ENCODE results near the gene TANC1. TPM values are rescaled to one million over a fixed set of nuclear protein-coding genes. Genes with fewer than 3 reads are reported as not detected.

The TANC1 gene
- total RNA-seq, 1 experiment from 2014 or later, result 7.8 TPM

DNA sequence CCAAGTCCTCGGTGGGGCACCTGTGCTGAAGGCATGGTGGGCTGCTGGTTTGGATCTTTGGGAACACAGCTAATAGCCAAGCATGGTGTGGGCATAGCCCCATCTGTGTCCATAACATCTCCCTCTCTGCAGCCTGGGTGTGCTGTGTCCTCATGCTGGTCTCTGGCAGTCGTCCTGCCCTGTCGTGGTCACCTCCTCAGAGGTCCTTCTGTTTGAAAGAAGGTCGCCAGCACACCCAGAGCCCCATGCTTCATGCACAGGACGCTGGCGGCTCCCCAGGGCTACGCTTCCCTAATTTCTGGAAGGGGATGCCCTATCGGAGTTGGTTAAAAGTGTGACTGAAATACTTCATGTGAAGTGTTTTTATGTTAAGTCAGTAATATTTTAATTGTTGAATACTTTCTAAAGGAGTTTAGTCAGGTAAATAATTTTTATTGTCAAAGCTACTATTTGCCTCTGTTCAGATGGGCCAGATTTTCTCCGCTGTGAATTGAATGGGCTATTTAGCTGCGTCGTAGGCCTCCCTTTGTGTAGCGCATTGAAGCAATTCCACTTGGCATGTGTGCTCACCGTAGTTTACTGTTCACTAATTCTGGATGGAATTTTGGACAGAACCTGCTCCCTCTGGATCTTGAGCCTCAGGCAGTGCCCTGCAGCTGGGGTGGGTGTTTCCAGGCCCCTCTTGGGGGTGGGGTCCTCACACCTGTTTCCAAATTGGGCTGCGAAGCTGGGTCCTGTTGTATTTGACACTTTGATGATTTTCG, 236.1 kb downstream of the TANC1 start:
- no peak for DNase-seq (ENCODE audit: low read depth)
- in situ Hi-C loops (cut with HindIII; ENCODE audit: low pct_unique_long_range_greater_than_20kb, low sequenced_read_pairs), result no loop called here

DNA sequence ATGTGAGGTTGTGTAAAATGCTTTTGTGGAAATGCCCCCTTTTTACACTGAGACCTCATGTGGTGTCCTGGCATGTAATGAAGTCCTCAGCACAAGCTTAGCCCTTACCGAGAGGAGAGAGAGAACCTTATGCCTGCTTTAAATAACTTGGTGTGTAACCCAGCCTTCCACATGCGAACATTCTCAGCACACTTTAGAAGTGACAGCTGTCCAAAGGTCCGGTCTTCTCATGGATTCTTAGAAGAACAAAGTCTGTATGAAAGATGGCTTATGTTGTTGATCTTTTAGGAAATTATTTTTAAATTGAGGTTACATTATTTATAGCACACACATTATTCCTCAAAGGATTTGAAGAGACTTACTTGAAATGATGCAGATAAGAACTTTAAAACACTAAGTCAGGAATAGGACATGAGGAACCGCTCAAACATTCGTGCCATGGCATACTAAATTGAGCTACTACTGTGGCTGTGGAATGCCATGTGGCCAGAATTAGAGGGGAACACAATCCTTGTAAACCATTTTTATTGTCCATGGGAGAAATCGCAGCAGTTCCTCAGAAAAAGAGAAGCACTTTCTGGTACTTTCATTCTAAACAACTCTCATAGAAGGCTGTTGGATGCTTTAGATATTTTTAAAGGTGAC, 238.4 kb downstream of the TANC1 start:
- in situ Hi-C loops (cut with HindIII; ENCODE audit: low pct_unique_long_range_greater_than_20kb, low sequenced_read_pairs), result no loop called here
- DNase-seq (ENCODE audit: low read depth), result no peak

DNA sequence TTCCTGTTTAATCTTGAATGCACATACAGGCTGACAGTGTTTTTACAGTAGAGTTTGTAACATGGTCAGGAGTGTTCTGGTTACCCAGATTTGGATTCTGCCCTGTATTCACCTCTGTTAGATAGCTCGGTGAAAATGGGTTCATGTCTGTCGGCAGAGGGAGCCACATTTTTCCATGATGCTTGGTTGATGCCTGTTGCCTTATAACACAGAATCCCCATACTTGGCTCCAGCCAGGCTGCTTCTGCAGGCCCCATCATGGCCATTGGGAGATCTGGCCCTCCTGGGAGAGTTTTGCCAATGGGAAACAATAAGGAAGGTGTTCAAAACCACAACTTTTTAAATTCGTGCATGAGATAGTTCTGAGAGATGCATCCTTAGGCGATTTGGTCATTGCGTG, 240.0 kb downstream of the TANC1 start:
- in situ Hi-C loops (cut with HindIII; ENCODE audit: low pct_unique_long_range_greater_than_20kb, low sequenced_read_pairs), result no loop called here

DNA sequence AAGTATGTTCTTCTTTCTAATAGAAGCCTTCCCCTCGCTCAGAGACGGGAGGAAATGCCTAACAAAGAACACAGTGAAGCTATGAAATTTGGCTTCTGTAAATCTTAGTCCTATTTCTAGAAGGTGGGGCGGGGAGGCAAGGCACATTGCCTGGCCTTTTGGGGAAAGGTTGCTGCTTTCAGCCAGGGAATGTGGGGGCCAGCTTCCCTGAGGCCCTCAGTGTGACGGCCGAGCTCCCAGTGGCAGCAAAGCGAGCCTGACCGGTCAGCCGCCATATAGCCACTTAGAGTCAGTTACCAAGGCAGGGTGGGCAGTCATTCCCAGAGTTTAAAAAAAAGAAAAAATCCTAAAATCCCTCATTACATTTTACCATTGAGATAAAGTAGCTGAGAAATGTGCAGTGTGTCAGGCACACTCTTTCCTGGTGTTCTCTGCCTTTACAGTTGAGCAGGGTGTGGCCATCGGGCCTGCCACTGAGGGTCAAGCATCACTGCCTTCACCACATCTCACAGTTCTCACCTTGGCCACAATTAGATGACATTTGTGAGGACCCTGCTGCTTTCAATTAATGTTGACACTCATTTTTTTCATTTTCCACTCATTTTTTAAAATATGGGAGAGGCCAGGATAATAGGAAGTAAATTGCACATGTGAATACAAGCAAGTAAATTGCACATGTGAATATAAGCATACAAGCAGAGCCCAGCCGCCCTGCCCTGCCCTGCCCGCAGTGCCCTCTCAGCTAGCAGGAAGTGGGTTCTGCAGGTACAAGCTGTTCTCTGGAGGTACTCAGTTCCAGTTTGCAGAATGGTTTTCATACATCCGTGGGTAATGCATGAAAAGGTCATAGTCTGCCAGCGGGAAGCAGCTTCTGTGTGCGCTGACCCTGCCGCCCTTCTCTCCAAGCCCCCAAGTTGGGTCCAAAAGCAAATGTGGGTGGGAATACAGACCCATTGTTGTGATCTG, 241.2 kb downstream of the TANC1 start:
- in situ Hi-C loops (cut with HindIII; ENCODE audit: low pct_unique_long_range_greater_than_20kb, low sequenced_read_pairs), result no loop called here
- DNase-seq (ENCODE audit: low read depth), result no peak

More for the DNA sequence above, 240.0 kb downstream of the TANC1 start:
- no peak for DNase-seq (ENCODE audit: low read depth)

DNA sequence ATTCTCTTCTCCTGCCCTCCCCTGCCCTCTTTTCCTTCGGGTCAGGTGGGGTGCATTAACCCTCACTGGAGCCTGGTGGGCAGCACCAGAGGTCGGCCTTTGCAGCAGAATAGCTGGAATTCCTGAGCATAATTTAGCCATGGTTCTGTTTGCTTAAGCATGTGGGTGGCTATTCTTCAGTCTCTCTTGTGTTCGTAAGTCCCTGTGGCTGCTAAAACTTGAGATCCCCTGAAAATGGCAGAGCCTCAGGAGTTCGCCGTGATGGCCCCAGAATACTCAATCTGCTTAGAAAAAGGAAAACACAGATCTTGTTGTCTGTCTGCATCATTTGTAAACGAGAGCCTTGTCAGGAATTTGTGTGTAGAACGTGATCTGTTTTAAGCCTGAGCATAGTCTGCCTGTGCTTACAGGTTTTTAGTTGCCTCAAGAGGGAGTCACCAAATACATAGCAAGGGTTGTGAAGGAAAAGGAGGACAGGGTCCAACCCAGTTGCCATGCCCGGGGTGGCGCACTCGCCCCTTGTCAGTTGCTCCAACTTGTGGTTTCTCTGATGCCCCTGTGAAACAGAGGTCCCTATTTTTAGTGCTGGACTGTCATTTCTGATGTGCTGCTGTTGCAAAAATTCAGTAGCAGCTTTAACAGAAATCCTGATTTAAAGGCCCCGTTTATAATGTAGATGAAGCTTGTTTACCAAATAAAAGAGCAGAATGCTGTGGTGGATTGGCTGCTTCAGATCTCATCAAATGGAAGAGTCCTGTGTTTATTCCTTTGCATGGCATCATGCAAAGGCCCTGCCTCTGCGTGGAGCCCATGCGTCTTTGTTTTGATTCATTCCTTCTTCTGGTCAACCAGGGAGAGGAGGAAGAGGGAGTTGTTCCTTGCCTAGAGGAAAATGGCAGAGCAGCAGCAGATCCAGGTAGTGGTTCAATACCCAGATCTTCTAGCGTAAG, 243.3 kb downstream of the TANC1 start:
- in situ Hi-C loops (cut with HindIII; ENCODE audit: low pct_unique_long_range_greater_than_20kb, low sequenced_read_pairs), result no loop called here
- DNase-seq (ENCODE audit: low read depth), result no peak

- in situ Hi-C loops (cut with HindIII; ENCODE audit: low pct_unique_long_range_greater_than_20kb, low sequenced_read_pairs), result no loop called here
- DNase-seq (ENCODE audit: low read depth), result no peak
These were observed 244.9 kb downstream of the TANC1 start for GRCh38 chr2:159213296-159213695.

DNA sequence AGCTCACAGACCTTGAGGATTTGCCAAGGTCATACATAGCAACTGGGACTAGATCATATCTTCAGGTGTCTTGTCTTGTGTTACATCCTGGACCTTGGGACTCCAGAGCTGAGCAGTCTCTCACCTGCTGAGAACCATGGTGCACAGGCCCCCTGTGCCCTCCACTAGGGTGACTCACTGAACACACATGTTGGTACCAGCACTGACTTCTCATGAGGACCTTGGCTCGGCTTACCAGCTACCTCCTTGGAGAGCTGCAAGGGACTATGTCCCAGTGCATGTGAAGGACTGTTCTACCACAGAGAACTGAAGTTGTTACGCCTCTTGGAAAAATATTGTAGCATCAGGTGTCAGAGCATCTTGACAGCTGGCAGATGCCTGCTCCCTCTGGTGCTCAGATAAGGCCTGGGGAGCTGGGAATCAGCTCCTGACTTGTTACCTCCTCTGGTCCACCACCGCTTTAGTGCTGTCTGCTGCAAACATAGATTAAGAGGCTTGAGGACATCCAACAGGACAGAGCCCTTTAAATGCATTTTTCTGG, 246.0 kb downstream of the TANC1 start:
- DNase-seq (ENCODE audit: low read depth), result no peak
- in situ Hi-C loops (cut with HindIII; ENCODE audit: low pct_unique_long_range_greater_than_20kb, low sequenced_read_pairs), result no loop called here

DNA sequence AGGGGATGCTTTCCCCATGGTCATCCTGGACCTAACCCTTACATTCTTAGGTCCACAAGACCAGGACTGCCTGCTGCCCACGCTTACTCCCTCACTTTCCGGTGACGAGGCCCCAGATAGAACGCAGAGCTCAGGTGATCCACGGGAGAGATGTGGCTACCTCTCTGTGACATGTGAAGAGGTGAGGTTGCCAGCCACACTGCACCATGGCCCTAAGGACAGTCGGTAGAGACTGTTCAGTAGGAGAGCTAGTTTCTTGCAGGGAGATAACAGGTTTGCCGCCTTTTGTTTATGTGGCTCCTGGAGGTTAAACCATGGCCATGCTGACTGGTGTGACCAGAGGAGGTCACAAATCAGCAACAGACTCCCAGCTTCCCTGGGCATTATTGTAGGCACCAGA, 246.7 kb downstream of the TANC1 start:
- in situ Hi-C loops (cut with HindIII; ENCODE audit: low pct_unique_long_range_greater_than_20kb, low sequenced_read_pairs), result no loop called here
- no peak for DNase-seq (ENCODE audit: low read depth)

DNA sequence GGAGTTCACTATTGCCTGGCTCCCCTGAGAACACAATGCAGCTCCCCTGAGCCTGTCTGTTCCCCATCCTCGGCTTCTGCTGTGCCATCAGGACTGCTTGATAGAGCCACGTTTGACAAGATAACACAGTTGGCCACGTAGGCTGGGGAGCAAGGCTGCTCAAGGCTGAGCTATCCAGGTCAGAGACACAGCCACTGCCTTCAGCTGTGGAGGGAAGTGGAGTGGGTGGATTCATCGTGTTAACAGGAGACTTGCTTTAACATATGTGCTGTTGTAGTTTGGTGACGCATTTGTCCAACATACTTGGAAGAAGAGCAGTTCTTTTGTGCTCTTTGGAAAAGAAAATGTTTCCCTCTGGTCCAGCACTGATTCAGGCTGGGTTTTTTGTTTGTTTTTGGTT, 249.2 kb downstream of the TANC1 start:
- no peak for DNase-seq (ENCODE audit: low read depth)

GRCh38 chr2:159218389-159218788, 249.9 kb downstream of the TANC1 start:
- in situ Hi-C loops (cut with HindIII; ENCODE audit: low pct_unique_long_range_greater_than_20kb, low sequenced_read_pairs), result no loop called here
- no peak for DNase-seq (ENCODE audit: low read depth)

More for the DNA sequence above, 249.2 kb downstream of the TANC1 start:
- in situ Hi-C loops (cut with HindIII; ENCODE audit: low pct_unique_long_range_greater_than_20kb, low sequenced_read_pairs), result no loop called here

- in situ Hi-C loops (cut with HindIII; ENCODE audit: low pct_unique_long_range_greater_than_20kb, low sequenced_read_pairs), result no loop called here
- DNase-seq (ENCODE audit: low read depth), result no peak
These were observed 251.1 kb downstream of the TANC1 start for GRCh38 chr2:159219394-159219998.

DNA sequence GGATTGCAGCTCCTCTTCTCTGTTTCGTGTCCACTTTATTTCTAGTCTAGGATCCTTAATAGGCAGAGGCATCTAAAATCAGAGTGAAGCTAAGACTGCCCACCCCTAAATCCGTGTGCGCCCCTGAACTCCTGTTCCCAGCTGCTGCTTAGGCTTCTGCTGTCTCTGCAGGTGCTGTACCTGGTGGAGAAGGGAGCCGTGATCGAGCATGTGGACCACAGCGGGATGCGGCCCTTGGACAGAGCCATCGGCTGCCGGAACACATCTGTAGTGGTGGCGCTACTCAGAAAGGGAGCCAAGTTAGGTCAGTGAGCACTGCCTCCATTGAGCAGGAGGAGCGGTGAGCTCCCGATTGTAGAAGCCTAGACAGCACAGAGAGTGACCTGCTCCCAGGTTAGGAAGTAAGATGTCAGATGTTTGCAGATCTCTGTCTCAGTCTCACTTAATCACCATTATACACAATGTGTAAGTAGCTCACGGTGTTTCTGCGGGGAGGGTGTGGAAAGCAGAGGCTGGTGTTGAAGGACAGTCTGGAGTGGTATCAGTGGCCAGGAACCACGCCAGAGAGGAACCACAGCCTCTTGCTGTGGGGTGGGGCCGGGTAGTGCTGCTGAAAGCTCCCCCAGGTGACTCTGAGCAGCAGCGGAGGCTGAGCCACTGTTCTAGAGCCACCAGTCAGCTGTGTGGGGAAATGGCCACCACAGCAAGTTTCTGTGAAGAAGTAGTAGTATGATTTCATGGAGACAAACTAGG, 255.8 kb downstream of the TANC1 start:
- in situ Hi-C loops (cut with HindIII; ENCODE audit: low pct_unique_long_range_greater_than_20kb, low sequenced_read_pairs), result no loop called here
- no peak for DNase-seq (ENCODE audit: low read depth)

GRCh38 chr2:159225025-159226016, 256.9 kb downstream of the TANC1 start:
- DNase-seq (ENCODE audit: low read depth), result no peak
- in situ Hi-C loops (cut with HindIII; ENCODE audit: low pct_unique_long_range_greater_than_20kb, low sequenced_read_pairs), result no loop called here

GRCh38 chr2:159226059-159226461, 257.6 kb downstream of the TANC1 start:
- peak; percentile 23 for DNase-seq (ENCODE audit: low read depth)
- in situ Hi-C loops (cut with HindIII; ENCODE audit: low pct_unique_long_range_greater_than_20kb, low sequenced_read_pairs), result no loop called here

- in situ Hi-C loops (cut with HindIII; ENCODE audit: low pct_unique_long_range_greater_than_20kb, low sequenced_read_pairs), result no loop called here
- DNase-seq (ENCODE audit: low read depth), result no peak
These were observed 258.4 kb downstream of the TANC1 start for GRCh38 chr2:159226608-159227385.

Measured in Caki2 (cell line).